Kidney (tissue), 14 donors: ENCODE results near the gene CCDC24. TPM values are rescaled to one million over a fixed set of nuclear protein-coding genes. Genes with fewer than 3 reads are reported as not detected.

ENCODE experiments used
- DNase-seq, 5 donors: peaks; one replicate each; pipeline ENCODE4 v3.0.0-alpha.2; 2013 to 2020
- FAIRE-seq: peaks from 2 replicates; lab custom pipeline; 2012; peaks lifted over from hg19 to GRCh38; lab: Jason Lieb, UNC
- H3K27ac ChIP-seq, 2 donors: one replicate each; pipeline ENCODE4 v1.7.0; 2013; ENCODE audit warnings: low read depth in 2 of 2, low read length in 2 of 2, inconsistent platforms in 1 of 2
- H3K27me3 ChIP-seq: one replicate; pipeline ENCODE4 v1.7.1; 2013; ENCODE audit warnings: low read length, inconsistent platforms; ENCODE audit not compliant: control insufficient read depth, insufficient read depth
- H3K36me3 ChIP-seq, 3 donors: one replicate each; pipeline versions ENCODE4 v1.7.0 to v1.7.1; 2013; ENCODE audit warnings: low read length in 3 of 3, control low read depth in 1 of 3, inconsistent platforms in 1 of 3; ENCODE audit not compliant: insufficient read depth in 3 of 3, control insufficient read depth in 2 of 3
- H3K4me1 ChIP-seq, 3 donors: one replicate each; pipeline versions ENCODE4 v1.7.0 to v1.7.1; 2013; ENCODE audit warnings: low read length in 3 of 3, inconsistent platforms in 1 of 3, low read depth in 1 of 3; ENCODE audit not compliant: control insufficient read depth in 2 of 3, insufficient read depth in 2 of 3
- H3K4me3 ChIP-seq, 3 donors: one replicate each; pipeline versions ENCODE4 v1.7.0 to v1.8.1; 2013; ENCODE audit warnings: low read length in 3 of 3, control low read depth in 1 of 3, inconsistent platforms in 1 of 3
- H3K9ac ChIP-seq, 3 donors: one replicate each; pipeline versions ENCODE4 v1.7.0 to v1.7.1; 2013; ENCODE audit warnings: low read length in 3 of 3, control low read depth in 1 of 3, inconsistent platforms in 1 of 3
- H3K9me3 ChIP-seq, 3 donors: one replicate each; pipeline versions ENCODE4 v1.7.0 to v1.7.1; 2013; ENCODE audit warnings: low read length in 3 of 3, control low read depth in 1 of 3, inconsistent platforms in 1 of 3; ENCODE audit not compliant: control insufficient read depth in 2 of 3, insufficient read depth in 1 of 3
- intact Hi-C: fragments of 100-400 bp; cut with DNase I; formaldehyde crosslinking; loops from one replicate; pipeline ENCODE4 v1.11.1; 2022
- polyA plus RNA-seq: library from polyadenylated mRNA; stranded (reverse); fragments of 350-450 nt; fragmentation: Illumina TruSeq; extraction: RNeasy Lipid Tissue Mini Kit (QIAGEN cat#74804); gene quantifications from one replicate; pipeline ENCODE4 v1.2.3, GENCODE V29; 2014; ENCODE audit warnings: low read depth, low replicate concordance; ENCODE audit not compliant: insufficient read depth
- total RNA-seq: library from RNA; stranded (reverse); fragmentation: NEBNext Ultra II Directional; extraction: Animal tissue kit (Norgen Biotek cat#: 25700); gene quantifications from one replicate; pipeline ENCODE4 v1.2.1, GENCODE V29; 2021
- TF ChIP-seq, protein P1 (sequence below): IDR thresholded peaks from 3 replicates; pipeline ENCODE4 v1.5.1; 2012; ENCODE audit warnings: mild to moderate bottlenecking, moderate library complexity, borderline replicate concordance; ENCODE audit not compliant: insufficient read depth; ENCODE audit errors: extremely low read depth
- donor health status: control.
- donor health status: control.
- donor health status: control.
- donor health status: control.
- donor health status: control.
- donor health status: DM: yes; HTN: yes; CAD: no.
- donor health status: Normal renal cell carcinoma (clear cell type).

Gene CCDC24
- total and polyA plus RNA-seq, 2 donors from 2014 or later = 24.3 to 35.6 TPM

DNA sequence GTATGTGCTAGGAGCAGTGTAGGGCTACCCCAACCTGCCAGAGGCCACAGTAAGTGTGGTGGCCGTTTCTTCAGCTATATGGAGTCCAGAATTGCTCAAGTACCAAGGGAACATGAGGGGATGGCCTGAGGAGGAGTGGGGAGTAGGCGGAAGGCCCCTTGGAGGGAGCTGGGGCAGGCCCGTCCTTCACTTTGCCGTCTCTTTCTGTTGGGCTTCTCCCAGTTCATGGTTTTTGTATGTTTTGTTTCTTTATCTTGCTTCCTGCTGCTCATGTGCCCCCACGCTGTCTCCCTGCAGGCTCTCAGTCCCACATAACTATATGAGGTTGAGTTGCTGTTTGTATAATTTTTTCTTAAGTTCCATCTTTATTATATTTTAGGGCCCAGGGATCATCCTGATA lies 27.5 kb upstream of the CCDC24 start:
- no peak for FAIRE-seq
- TF ChIP-seq, protein P1, sequence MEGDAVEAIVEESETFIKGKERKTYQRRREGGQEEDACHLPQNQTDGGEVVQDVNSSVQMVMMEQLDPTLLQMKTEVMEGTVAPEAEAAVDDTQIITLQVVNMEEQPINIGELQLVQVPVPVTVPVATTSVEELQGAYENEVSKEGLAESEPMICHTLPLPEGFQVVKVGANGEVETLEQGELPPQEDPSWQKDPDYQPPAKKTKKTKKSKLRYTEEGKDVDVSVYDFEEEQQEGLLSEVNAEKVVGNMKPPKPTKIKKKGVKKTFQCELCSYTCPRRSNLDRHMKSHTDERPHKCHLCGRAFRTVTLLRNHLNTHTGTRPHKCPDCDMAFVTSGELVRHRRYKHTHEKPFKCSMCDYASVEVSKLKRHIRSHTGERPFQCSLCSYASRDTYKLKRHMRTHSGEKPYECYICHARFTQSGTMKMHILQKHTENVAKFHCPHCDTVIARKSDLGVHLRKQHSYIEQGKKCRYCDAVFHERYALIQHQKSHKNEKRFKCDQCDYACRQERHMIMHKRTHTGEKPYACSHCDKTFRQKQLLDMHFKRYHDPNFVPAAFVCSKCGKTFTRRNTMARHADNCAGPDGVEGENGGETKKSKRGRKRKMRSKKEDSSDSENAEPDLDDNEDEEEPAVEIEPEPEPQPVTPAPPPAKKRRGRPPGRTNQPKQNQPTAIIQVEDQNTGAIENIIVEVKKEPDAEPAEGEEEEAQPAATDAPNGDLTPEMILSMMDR = no peak
- intact Hi-C loops = no loop called here

DNA sequence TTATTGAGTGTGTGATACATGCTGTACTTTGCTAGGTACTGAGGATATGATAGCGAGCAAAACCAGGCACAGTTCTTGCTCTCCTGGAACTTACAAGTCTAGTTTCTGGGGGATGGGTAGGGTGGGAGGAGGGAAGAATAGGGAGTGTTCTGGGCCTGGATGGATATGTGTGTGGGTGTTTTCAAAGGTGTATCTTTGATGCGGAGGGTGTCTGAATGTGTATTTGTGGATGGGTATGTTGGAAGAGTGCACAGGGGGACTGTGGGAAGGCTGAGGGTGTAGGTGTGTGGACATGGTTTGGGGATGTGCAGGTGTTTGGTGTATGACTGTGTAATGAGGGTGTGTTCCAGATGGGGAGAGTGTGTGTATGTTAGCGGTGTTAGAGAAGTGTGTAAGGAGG lies 26.1 kb upstream of the CCDC24 start:
- H3K4me3 ChIP-seq = no peak overlapping the region
- no peaks in the 10 kb centered on the region for H3K27me3 ChIP-seq
- peaks cover 2 to 44% (median 23%) of the 10 kb centered on the region in 3 donors for H3K36me3 ChIP-seq
- H3K9ac ChIP-seq = no peak overlapping the region
- TF ChIP-seq, protein P1 = no peak
- peaks cover 0 to 4% (median 3%) of the 10 kb centered on the region in 3 donors for H3K4me1 ChIP-seq
- no peak overlapping the region for H3K27ac ChIP-seq
- no peaks in the 10 kb centered on the region for H3K9me3 ChIP-seq
- FAIRE-seq (no peak), DNase-seq (no peak)
- intact Hi-C loops = no loop called here

More for the DNA sequence above, 27.5 kb upstream of the CCDC24 start:
- H3K27ac ChIP-seq = no peak overlapping the region
- no peak overlapping the region for H3K9ac ChIP-seq
- peaks cover 4 to 57% (median 32%) of the 10 kb centered on the region in 3 donors for H3K36me3 ChIP-seq
- H3K4me1 ChIP-seq = no peaks in the 10 kb centered on the region
- no peaks in the 10 kb centered on the region for H3K27me3 ChIP-seq
- no peaks in the 10 kb centered on the region for H3K9me3 ChIP-seq
- no peak for DNase-seq
- no peak overlapping the region for H3K4me3 ChIP-seq

DNA sequence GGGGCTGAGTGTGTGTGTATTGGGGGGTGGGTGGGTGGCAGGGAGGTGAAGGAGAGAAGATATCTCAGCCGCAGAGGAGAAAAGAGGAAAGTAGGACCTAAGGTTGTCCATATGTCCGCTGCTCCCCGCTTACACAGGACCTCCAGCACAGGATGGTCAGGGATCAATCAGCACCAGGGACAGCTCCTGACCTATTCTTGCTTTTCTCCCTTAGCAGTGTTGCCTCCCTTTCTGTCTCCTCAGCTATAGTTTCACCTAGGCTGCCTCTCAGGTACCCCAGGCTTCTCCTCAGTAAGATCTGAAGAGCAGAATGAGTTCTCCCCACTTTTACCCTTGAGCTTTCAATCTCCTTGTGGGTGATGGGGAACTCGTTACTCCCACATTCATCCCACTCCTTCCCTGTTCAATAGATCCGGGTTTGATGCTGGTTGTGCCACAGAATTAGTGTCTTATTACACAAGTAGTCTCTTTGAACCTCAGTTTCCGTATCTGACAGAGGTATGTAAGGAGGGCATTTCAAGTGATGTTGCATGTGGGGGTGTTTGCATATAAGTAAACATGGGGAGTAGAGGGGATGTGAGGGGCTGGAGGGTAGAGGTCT lies 23.0 kb upstream of the CCDC24 start:
- Histone ChIP-seq H3K4me1 (peaks cover 0 to 13% (median 8%) of the 10 kb centered on the region in 3 donors), H3K9ac (no peak overlapping the region), H3K36me3 (peaks cover 0 to 19% (median 8%) of the 10 kb centered on the region in 3 donors), H3K27ac (no peak overlapping the region), H3K27me3 (no peaks in the 10 kb centered on the region), H3K9me3 (no peaks in the 10 kb centered on the region), H3K4me3 (no peak overlapping the region)
- intact Hi-C loops = no loop called here
- peak in 3 of 5 donors; percentile 46 to 63 (median 55) for DNase-seq
- FAIRE-seq = no peak
- TF ChIP-seq, protein P1 = no peak
